ENCODE results near the gene COL13A1.

COL13A1 gene

DNA sequence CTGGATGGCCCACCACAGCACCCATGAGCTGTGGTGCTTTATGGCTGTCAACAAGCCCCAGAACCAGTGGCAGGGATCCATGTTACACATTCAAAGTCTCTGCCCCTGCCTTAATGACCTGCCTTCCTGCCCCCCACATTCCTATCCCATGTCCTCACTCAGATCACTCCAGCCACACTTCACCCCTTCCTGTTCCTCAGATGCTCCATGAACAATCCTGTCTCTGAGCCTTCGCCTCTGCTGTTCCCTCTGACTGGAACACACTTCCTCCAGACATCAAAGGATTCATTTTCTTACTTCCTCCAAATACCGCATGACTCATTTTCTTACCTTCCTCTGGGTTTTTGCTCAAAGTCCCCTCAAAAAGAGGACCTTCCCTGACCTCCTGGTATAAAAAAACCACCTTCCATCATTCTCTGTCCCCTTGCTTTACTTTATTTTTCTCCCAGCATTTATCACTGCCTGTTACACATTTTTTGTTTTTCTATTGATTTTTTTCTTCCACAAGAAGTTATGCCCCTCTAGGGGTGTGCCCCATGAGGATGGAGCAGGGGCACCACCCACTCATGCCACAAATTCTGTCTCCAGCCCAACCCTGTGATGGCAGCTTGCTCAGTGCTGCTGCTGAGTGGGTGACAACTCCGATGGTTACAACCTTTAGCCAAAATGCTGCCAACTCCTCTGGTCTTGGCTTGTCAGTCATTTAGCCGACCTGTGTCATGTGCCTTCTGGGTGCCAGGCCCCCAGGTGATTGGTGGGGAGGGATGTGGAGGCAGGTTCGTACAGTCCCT, 18.2 kb downstream of the COL13A1 start:
- no peak for DNase-seq (ENCODE audit: low read depth)

DNA sequence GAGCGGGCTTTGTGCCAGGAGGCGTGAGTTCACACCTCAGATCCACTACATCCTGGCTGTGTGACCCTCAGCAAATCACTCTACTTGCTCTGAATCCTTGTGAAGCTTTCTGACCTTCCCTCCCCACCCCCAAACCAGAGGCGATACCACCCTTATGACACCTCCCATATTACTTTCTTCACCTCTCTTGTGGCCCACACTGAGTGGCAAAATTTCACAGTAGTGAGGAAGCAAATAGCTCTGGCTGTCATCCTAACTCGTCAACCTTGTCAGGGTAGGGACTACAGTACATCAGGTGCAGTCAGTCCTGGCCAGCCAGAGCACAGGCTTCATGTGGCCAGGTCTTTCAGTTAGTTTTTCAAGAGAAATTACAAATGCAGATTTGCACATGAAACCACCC, 19.1 kb downstream of the COL13A1 start:
- no peak for DNase-seq (ENCODE audit: low read depth)

DNA sequence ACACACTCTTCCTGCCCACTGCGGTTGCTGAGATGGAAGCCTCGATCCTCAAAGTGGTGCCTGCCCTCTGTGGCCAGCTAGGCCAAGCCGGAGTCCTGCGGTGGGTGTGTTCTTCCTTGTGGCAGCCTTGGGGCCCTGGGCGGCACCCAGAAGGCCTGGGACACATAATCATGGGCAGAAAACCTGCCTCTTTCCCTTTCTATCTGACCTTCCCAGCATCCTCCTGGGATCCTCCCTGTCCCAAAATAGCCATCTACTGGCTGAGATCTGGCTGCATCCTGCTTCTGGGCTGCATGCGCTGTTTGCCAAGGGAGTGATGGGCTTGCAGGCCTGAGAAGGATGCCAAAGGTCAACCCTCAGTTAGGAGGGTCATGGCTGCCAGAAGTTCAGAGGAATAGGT, 23.9 kb downstream of the COL13A1 start:
- no peak for DNase-seq (ENCODE audit: low read depth)

DNA sequence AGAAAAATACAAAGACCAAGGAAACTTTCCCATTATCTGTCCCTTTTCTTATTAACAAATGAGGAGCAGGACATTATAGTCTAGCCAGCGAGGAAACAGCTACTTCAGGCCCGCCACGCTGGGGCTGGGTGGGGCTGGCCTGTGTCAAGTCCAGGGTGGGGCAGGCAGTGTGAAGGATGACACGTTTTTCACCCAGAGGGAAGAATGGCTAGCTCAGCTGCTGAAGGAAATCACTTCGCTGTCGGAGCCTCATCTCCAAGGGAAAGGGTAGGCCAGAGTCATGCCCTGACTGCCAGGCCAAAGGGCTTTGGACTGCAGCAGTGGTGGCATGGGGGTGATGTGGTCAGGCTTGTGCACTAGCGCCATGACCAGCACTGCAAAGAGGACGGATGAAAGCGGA, 24.4 kb downstream of the COL13A1 start:
- no peak for DNase-seq (ENCODE audit: low read depth)

DNA sequence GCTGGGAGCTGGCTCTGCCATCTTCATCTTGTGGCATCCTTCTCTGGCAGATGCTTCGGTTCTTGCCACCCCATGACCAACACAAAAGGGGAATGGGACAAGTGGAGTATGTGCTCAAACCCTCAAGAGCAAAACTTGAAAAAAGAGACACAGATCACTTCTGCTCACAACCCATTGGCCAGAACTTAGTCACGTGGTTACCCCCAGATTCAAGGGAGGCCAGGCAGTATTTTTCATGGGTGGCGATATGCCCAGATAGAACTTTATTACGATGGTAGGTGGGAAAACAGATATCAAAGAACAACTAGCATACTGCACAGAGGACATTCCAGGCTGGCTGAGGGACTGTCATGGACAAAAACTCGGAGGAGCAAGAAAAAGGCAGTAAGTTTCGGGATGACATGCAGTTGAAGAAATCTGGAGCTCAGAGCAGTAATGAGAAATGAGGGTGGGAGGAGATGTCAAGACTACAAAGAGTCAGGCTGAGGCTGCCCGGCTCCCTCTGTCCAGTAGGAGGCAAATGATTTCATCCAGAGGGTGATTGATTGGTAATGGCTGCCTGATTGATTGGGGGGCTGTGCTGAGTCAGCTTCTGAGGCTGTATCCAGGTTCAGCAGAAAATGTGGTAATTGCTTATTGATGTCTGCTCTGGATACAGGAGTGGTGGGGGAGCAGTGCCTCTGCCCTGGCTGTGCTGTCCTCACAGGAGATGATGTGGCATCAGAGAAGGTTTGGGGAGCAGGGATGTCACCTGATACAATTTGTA, 25.3 kb downstream of the COL13A1 start:
- no peak for DNase-seq (ENCODE audit: low read depth)

DNA sequence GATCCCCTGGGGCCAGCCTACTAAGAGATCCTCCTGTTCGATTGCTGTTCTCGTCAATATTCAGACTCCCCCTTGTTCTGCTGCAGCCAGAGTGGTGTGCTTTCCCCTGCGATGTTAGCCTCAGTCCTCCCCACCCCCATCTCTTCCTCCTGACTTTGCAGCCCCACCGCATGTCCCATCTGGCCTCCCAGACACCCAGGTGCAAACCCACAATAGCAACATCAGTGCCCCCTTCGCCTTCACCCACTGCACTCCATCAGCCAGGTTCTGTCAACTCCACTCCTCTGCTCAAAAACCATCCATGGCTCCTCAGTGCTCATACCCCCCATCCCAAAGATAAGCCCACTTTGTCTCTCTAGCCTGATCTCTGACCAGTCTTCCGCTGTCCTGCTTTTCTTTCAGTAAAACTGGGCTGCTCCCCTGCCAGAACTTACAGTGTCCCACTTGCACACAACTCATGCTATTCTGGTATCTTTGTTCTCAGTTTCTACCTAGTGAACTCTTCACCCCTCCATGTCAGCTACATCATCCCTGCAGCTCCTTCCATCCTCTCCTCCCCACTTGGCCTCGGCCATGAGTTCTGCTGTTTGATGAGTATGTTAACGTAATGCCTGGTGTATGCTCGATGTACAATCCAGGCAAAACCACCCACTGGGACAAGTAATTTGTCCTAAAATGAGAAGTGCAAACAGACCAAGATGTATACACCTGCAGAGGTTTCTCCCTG, 26.6 kb downstream of the COL13A1 start:
- DNase-seq (ENCODE audit: low read depth): no peak

DNA sequence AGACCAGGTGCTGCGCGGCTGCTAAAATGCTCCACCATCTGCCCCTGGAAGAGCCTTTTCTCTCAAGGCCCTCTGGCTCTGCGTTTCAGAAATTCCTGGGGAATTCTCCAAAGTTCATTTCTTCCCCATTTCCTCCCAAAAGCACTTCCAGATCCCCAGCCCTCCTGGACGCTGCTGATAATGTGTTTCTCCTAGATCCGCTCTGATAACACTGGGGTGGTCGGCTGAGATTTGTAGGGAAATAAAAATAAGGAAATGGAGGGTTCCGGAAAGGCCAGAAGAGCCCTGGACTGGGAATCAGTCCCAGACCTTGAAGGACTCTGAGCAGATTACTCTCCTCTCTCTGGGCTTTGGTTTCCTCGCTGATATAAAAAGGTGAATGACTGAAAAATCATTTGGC, 28.1 kb downstream of the COL13A1 start:
- no peak for DNase-seq (ENCODE audit: low read depth)

DNA sequence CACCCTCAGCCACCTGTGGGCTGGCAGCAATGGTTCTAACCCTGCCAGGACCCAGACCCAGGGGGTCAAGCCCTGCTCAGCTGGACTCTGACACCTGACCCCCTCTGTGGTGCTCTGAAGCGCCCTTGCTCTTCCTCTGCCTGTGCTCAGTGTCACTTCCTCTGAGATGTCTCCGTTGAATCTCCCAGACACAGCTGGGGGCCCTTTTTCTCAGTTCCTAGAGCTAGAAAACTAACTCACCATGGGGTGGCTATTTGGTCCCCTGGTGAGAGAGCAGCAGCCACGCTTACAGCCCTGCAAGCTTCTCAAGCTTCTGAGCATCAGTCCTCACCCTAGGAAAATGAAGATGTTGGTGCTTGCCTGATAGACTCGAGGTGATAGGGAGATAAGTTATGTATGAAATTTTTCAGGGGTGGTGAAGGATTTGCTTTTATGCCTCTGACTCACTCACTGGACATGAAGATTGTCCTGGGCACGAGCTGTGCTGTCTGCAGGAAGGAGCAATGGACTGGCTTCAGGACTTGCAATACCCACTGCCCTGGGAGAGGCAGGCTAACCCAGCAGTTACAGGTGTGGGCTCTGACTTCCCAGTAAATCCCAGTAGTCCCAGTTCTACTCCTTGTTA, 29.6 kb downstream of the COL13A1 start:
- DNase-seq (ENCODE audit: low read depth): no peak

DNA sequence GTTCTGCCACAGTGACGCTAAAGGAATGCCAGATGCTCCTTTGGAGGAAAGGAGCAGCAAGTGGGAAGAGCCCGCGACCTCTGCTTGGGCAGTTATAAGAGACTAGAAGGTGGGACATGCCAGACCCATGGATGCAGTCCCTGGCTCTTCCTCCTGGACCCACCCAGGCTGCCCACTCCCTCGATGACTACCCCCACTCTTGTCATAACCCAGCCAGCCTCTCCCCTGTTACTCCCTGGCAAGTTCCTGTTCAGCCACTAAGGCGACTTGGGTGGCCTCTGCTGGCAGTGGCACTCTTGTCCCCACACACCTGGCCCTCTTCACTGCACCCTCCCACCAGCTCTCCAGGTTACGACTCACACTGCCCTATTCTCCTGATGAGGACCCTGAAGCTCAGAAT, 33.5 kb downstream of the COL13A1 start:
- no peak for DNase-seq (ENCODE audit: low read depth)

DNA sequence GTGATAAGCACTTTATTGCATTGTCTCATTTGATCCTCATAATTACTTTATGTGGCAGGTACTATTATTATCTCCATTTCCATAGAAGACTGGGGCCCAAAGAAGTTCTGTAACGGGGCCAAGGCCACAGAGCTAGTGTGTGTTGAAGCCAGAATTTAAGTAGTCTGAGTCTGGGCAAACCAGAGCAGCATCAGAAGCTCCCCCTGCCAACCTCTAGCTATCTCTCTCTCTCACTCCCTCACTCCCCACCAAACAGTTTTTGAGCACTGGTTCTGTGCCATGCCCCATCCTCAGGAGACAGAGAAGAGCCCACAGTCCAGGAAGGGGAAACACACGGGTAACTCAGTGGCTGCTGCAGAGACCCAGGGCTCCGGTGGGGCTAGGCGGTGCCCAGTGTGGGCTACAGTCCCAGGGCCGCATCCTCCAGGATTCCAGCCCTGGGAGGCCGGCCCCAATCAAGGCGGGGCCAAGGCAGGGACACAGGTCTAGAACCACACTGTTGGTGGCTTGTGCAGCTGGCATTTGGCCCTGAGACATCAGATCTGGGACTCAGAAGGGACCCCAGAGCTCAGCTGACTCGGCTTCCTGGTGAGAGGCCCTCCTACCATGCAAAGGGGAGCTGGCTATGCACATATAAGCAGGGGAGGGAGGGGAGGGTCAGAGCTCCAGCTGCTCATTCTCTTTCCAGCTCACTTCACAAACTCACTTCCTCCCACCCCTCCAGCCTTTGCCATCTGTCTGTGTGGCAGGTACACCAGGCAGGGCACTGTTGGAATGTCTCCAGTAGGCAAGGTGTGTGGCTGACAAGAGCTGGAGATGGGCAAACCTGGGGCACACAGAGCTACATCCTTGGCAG, 34.4 kb downstream of the COL13A1 start:
- DNase-seq (ENCODE audit: low read depth): no peak

DNA sequence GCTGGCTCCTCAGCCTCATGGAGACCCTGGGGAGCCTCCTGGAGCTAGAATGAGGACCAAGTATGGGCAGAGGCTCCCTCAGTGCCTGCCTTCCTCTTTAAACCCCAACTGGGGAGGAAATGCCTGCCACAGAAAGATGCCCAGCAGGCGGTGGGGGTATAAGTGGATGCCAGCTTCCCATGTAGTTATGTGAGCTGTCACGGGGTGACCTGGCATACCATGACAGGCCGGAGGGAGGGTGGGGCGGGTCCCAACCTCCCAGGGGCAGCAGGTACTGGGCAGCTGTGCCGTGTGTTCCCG, 35.0 kb downstream of the COL13A1 start:
- DNase-seq (ENCODE audit: low read depth): no peak

DNA sequence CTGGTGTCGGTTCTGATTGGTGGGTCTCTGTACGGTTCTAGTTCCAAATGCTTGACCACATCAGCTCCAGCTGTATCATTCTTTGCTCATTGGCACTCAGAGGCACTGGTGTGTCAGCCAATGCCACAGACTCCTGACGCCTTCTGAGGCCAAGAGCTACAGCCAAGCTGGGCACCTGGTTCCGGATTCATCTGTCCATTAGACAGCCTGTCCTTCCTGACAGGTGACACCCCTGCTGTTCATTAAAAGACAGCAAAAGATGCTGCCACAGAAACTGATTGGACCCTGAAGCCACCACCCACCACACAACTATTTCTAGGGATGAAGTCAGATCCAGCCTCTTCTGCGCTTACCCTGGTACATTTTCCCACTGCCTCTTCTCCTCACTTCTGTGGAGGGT, 35.6 kb downstream of the COL13A1 start:
- DNase-seq (ENCODE audit: low read depth): no peak

DNA sequence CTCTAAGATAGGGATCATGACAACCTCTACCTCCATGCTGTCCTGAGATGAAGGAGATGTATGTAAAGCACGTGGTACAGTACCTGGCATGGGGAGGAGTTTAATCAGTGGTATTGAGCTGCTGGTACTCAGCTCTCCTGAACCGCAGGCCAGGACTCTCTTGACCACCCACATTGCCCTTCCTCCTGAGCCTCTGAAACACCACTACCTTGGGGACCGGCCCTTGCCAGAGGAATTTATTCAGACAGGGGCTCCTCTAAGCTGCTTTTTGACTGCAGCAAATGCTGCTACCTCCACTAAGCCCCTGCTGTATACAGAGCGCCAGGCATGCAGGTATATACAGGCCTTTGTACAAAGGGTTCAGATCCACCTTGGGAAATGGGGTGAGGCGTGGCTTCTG, 36.7 kb downstream of the COL13A1 start:
- DNase-seq (ENCODE audit: low read depth): no peak

DNA sequence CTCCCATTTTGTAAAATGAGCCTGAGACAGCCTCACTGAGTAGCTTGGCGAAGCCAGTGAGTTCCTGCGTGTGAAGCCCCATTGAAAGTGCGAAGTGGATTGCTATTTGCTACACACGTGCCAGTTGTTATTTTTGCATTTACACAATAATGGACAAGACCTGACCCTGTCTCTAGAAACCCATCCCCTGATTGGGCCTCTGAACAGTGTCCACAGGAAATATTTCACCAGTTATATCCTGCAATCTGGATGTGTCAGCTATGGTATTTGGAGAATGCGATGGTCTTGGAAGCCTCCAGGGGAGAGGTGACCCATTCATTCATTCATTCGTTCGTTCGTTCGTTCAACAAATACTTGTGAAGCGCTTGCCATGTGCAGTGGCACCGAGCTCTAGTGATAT, 37.1 kb downstream of the COL13A1 start:
- no peak for DNase-seq (ENCODE audit: low read depth)

DNA sequence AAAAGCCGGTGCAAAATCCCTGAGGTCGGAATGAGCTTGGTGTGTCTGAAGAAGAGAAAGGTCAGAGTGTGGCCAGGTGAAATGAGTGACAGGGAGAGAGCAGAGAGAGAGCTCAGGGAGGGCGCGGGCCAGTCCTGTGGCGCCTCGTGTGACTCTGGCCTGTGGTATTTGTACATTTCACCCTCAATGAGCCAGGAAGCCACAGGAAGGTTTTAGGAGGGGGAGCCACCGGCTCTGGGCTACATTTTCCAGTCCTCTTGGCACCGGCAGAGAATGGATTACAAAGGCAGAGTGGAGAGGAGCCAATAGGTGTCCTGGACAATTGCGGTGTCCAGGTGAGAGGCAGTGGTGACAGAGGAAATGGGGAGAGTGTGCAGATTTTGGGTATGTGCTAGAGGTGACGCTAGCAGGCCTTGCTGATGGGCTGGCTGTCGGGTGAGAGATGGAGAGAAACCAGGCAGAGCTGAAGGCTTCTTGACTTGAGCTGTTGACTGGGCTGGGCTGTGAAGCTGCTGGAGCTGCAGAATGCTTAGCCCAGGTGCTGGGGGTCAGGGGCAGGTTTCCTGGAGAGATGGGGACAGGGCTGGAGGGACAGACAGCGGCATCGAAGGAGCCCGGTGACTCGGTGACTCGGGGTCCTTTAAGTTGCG, 38.1 kb downstream of the COL13A1 start:
- DNase-seq (ENCODE audit: low read depth): no peak

DNA sequence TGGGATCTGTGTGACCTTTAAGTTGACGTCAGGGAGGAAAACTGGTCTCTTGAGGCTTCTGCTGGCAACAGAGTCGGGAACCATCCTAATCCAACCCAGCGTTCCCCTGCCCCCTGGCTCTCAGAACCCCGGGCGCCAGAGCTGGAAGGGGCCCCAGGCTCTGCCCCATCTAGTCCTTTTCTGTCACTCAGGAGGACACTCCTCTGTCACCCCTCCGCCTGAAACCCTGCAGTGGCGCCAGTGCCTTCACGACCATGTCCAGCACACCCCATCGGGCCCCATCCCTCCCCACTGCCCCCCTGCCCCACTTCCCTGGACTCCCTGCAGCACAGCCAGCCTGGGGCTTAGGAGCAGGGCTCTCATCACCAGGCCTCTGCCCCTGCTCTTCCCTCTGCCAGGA, 39.1 kb downstream of the COL13A1 start:
- DNase-seq (ENCODE audit: low read depth): no peak

DNA sequence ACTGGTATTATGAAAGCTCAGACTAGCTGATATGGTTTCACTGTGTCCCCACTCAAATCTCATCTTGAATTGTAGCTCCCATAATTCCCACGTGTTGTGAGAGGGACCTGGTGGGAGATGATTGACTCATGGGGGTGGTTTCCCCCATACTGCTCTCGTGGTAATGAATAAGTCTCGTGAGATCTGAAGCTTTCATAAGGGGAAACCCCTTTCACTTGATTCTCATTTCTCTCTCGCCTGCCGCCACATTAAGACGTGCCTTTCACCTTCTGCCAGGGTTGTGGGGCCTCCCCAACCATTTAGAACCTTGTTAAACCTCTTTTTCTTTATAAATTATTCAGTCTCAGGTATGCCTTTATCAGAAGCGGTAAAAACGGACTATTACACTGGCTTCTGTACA, 40.3 kb downstream of the COL13A1 start:
- DNase-seq (ENCODE audit: low read depth): no peak

DNA sequence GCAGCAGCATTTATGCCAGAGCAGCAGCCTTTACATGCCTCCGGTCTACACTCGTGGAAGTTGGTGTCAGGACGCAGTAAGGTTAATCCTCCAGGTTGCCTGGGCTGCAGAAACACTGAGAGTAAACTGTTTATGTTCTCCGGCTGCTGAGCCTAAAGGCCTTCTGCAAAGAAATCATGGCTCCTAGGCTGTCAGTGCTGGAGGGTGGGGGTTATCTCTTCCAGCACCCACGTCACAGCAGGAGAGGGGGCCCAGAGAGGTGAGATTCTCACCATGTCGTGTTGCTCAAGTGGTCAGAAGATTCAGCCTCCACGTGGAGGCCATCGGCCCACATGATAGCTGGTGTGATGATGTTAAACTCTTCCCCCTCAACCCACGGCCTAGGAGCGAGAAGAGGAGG, 41.2 kb downstream of the COL13A1 start:
- DNase-seq (ENCODE audit: low read depth): no peak

DNA sequence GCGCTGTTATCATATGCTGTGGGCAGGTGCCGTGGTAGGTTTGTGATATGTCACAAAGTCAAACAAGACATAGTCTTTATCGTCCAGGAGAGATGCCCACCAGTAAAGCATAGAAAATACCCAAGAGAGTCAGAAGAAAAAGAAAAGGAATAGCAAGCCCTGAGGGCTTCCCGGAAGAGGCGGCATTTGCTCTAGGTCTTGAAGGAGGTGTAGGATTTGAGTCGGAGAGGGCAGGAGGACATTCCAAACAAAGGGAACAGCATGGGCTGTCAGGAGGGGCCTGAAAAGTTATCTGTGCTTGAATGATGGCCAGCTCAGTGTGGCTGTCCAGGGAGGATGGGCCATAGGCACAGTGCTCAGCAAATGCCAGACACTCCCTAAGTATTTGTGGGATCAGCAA, 42.2 kb downstream of the COL13A1 start:
- DNase-seq (ENCODE audit: low read depth): no peak

DNA sequence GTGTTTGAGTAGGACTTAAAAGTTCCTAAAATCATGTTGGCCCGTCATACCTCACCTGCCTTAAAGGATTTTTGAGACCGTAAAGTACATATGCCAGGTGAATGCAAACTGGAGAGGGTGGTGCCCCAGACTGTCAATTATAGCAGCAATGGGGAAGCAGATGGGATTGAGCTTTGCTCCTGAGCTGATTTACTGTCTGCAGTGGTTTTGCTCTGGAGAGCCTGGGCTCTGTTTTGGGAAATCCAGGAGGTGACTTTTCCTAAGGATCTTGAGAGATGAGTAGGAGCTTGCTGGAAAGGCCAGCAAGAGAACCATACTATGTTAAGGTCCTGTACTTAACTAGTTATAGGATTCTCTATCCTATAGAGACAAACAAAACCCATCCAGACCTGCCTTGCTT, 43.0 kb downstream of the COL13A1 start:
- no peak for DNase-seq (ENCODE audit: low read depth)

DNA sequence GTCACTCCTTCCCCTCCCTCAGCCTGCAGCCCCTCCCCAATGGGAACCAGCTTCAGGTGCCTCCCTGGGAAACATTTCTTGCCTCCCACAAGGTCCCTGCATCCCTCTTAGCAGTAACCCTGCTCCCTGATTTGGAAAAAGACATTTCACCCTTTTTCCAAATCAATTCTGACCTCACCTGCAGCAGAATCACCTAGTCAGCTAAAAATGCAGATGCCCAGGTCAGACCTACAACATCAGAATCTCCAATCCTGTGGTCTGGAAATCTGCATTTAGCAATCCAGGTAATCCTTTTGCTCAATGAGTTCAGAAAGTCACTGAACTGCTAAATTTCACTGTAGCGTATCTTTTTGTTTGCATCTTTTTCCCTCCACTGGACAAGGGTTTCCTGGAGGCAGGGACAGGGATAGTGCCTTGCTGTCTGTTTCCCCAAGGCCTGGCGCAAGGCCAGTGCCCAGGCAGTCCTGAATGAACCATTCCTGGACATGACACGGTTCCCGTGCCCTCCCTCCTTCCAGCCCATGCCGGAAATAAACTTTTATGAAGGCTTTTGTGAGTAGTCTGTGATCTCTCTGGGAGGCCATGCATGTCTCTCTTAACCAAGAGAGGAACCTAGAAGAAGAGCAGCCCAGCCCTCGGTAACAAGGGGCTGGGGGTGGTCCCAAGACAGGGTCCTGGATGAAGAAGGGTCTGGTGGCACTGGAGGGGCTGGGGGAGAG, 44.0 kb downstream of the COL13A1 start:
- DNase-seq (ENCODE audit: low read depth): no peak
